HepG2 (cell line): Measurements from ENCODE around the gene TTBK1. TPM values are rescaled to one million over a fixed set of nuclear protein-coding genes. Genes with fewer than 3 reads are reported as not detected.
A peak's percentile ranks its signal among the peaks of the same experiment; 100 is the strongest.

ENCODE experiments used
- CEBPB ChIP-seq: IDR thresholded peaks from 2 replicates; pipeline ENCODE4 v1.6.1; 2011; ENCODE audit warnings: low read depth, low read length, improper control_type of control experiment, borderline replicate concordance
- CHCHD3 ChIP-seq: sonication (generic); formaldehyde crosslinking; IDR thresholded peaks from 2 replicates; pipeline ENCODE4 v1.8.0; 2022; ENCODE audit warnings: mild to moderate bottlenecking, missing genetic modification reagents, moderate library complexity
- DNMT1 ChIP-seq: sonication (generic); formaldehyde crosslinking; IDR thresholded peaks from 2 replicates; pipeline ENCODE4 v1.5.1; 2020; ENCODE audit warnings: mild to moderate bottlenecking, missing genetic modification reagents
- E2F1 ChIP-seq: sonication (generic); formaldehyde crosslinking; IDR thresholded peaks from 2 replicates; pipeline ENCODE4 v1.5.0; 2020; ENCODE audit warnings: missing genetic modification reagents
- ELK4 ChIP-seq: sonication (generic); formaldehyde crosslinking; IDR thresholded peaks from 2 replicates; pipeline ENCODE4 v1.9.0; 2021; ENCODE audit warnings: missing genetic modification reagents, borderline replicate concordance
- GRHL1 ChIP-seq: sonication (generic); formaldehyde crosslinking; conservative IDR thresholded peaks from 2 replicates; pipeline ENCODE4 v1.8.0; 2022; ENCODE audit warnings: missing genetic modification reagents
- GTF2F1 ChIP-seq: fragments of 150-350 bp; IDR thresholded peaks from 2 replicates; pipeline ENCODE4 v1.6.1; 2014; ENCODE audit warnings: low read length
- MTA3 ChIP-seq: sonication (generic); formaldehyde crosslinking; IDR thresholded peaks from 2 replicates; pipeline ENCODE4 v1.4.0; 2020; ENCODE audit warnings: missing genetic modification reagents
- MTF1 ChIP-seq: sonication (generic); formaldehyde crosslinking; IDR thresholded peaks from 2 replicates; pipeline ENCODE4 v1.5.0; 2020; ENCODE audit warnings: missing genetic modification reagents
- RBM22 ChIP-seq: fragments of 200-400 bp; formaldehyde crosslinking; optimal IDR thresholded peaks from 2 replicates; pipeline ENCODE3; 2017; ENCODE audit warnings: mild to moderate bottlenecking, low read length, moderate library complexity
- RFX3 ChIP-seq: IDR thresholded peaks from 2 replicates; pipeline ENCODE4 v1.6.1; 2016; ENCODE audit warnings: missing biosample characterization, missing genetic modification reagents
- SATB2 ChIP-seq: sonication (generic); formaldehyde crosslinking; IDR thresholded peaks from 2 replicates; pipeline ENCODE4 v1.5.0; 2020; ENCODE audit warnings: missing genetic modification reagents
- UBTF ChIP-seq: sonication (generic); formaldehyde crosslinking; IDR thresholded peaks from 2 replicates; pipeline ENCODE4 v1.4.0; 2020; ENCODE audit warnings: mild to moderate bottlenecking, missing genetic modification reagents
- ZEB1 ChIP-seq: IDR thresholded peaks from 2 replicates; pipeline ENCODE4 v1.6.1; 2012; ENCODE audit warnings: mild to moderate bottlenecking, low read depth, inconsistent platforms; ENCODE audit not compliant: insufficient replicate concordance
- ZNF354B ChIP-seq: sonication (generic); formaldehyde crosslinking; IDR thresholded peaks from 2 replicates; pipeline ENCODE4 v1.8.0; 2022; ENCODE audit warnings: mild to moderate bottlenecking, missing genetic modification reagents
- ZNF570 ChIP-seq: sonication (generic); formaldehyde crosslinking; IDR thresholded peaks from 2 replicates; pipeline ENCODE4 v1.4.0; 2020; ENCODE audit warnings: mild to moderate bottlenecking, missing genetic modification reagents, borderline replicate concordance
- ZNF713 ChIP-seq: sonication (generic); formaldehyde crosslinking; IDR thresholded peaks from 2 replicates; pipeline ENCODE4 v1.4.0; 2020; ENCODE audit warnings: mild to moderate bottlenecking, missing genetic modification reagents
- ZNF800 ChIP-seq: sonication (generic); formaldehyde crosslinking; IDR thresholded peaks from 2 replicates; pipeline ENCODE4 v1.4.0; 2020; ENCODE audit warnings: missing genetic modification reagents
- polyA plus RNA-seq, 8 experiments: library from polyadenylated mRNA; depleted of rRNA in 3 of 8; stranded (reverse) in 7 of 8; unstranded in 1 of 8; fragments of >200 nt; fragmentation: Illumina TruSeq in 4 of 8; extraction: Trizol in 4 of 8; gene quantifications; 2 replicates each; pipeline versions ENCODE4 v1.2.1 to v1.2.3, GENCODE V29; 2011 to 2016; ENCODE audit warnings: low read depth in 4 of 8, missing spikeins in 1 of 8, mixed read lengths in 1 of 8; ENCODE audit not compliant: insufficient read depth in 1 of 8
- total RNA-seq, 5 experiments: library from RNA; depleted of rRNA; stranded (reverse); fragments of >200 nt; fragmentation: Illumina TruSeq; extraction: Trizol; gene quantifications; 2 replicates each; pipeline ENCODE4 v1.2.3, GENCODE V29; 2016; ENCODE audit warnings: low read depth in 1 of 5

Gene TTBK1
- total and polyA plus RNA-seq, 2 of the 13 experiments (the other 11 are each of a cell fraction or from before 2014, with no cell fraction given): 0.24 to 0.33 TPM

GRCh38 chr6:43247114-43247999 lies 4.1 kb downstream of the TTBK1 start (continued):
- no peak; the same call in 1 of the 2 replicates for TF ChIP-seq UBTF (CRISPR knock-in tag)
- no peak for TF ChIP-seq ELK4 (CRISPR knock-in tag)
- TF ChIP-seq RFX3 (CRISPR knock-in tag): 0 out of 2 replicates have a peak, but pooled peaks have one; percentile 35
- no peak for TF ChIP-seq RBM22
- no peak for TF ChIP-seq CHCHD3 (CRISPR knock-in tag)
- TF ChIP-seq SATB2: no peak
- no peak; the same call in 1 of the 2 replicates for TF ChIP-seq ZNF713 (CRISPR knock-in tag)
- no peak for TF ChIP-seq MTF1 (CRISPR knock-in tag)
- no peak for TF ChIP-seq CEBPB
- TF ChIP-seq E2F1 (CRISPR knock-in tag): no peak
- no peak for TF ChIP-seq GRHL1
- TF ChIP-seq DNMT1 (CRISPR knock-in tag): no peak; the same call in none of the 2 replicates
- TF ChIP-seq ZNF570 (CRISPR knock-in tag): no peak
- TF ChIP-seq ZNF800 (CRISPR knock-in tag): no peak; the same call in 1 of the 2 replicates
- TF ChIP-seq ZNF354B: no peak; the same call in 1 of the 2 replicates
- TF ChIP-seq MTA3 (CRISPR knock-in tag): no peak
- TF ChIP-seq ZEB1: peak; percentile 74
- no peak for TF ChIP-seq GTF2F1
